Prostate gland (tissue), 2 donors: Measurements from ENCODE around the gene PFDN5. TPM values are rescaled to one million over a fixed set of nuclear protein-coding genes. Genes with fewer than 3 reads are reported as not detected.
A peak's percentile ranks its signal among the peaks of the same experiment; 100 is the strongest.

Experiments
- DNase-seq: peaks from one replicate; pipeline ENCODE4 v3.0.0-alpha.2; 2019; ENCODE audit warnings: low spot score
- H3K27ac ChIP-seq, 2 donors: fragments of 200-600 bp; sonication (generic); 2 replicates each; pipeline ENCODE4 v1.5.1; 2017 to 2019
- H3K27me3 ChIP-seq: fragments of 200-600 bp; sonication (generic); replicated peaks from 2 replicates; pipeline ENCODE4 v1.5.1; 2019; ENCODE audit not compliant: insufficient read depth
- H3K36me3 ChIP-seq, 2 donors: fragments of 200-600 bp; sonication (generic); 1 replicate in 1 of 2; 2 replicates in 1 of 2; pipeline versions ENCODE4 v1.5.1 to v1.8.1; 2017 to 2019
- H3K4me1 ChIP-seq: fragments of 200-600 bp; sonication (generic); replicated peaks from 2 replicates; pipeline ENCODE4 v1.5.1; 2019
- H3K4me3 ChIP-seq, 2 donors: fragments of 200-600 bp; sonication (generic); 2 replicates each; pipeline ENCODE4 v1.5.1; 2017 to 2019
- H3K9me3 ChIP-seq: fragments of 200-600 bp; sonication (generic); 2 replicates; pipeline ENCODE4 v1.5.1; 2017
- CTCF ChIP-seq, 4 experiments: fragments of 200-600 bp in 2 of 4; fragments of 450-650 bp in 2 of 4; sonication (generic) in 2 of 4; IDR thresholded peaks; 1 replicate in 3 of 4; 2 replicates in 1 of 4; pipeline ENCODE4 v1.5.1; 2016 to 2019; ENCODE audit warnings: antibody characterized with exemption in 4 of 4, mild to moderate bottlenecking in 2 of 4, moderate library complexity in 2 of 4
- POLR2A ChIP-seq: fragments of 450-650 bp; IDR thresholded peaks from one replicate; pipeline ENCODE4 v1.6.1; 2016; ENCODE audit warnings: antibody characterized with exemption, mild to moderate bottlenecking
- POLR2AphosphoS5 ChIP-seq: sonication (generic); formaldehyde crosslinking; IDR thresholded peaks from one replicate; pipeline ENCODE4 v1.6.1; 2017; ENCODE audit warnings: antibody characterized with exemption
- WGBS: methylation state at CpG from one replicate; pipeline ENCODE4 v1.1.5; 2018; 5-methylcytosine and 5-hydroxymethylcytosine counted together
- intact Hi-C: fragments of 100-400 bp; cut with DNase I; formaldehyde crosslinking; loops from one replicate; pipeline ENCODE4 v1.14.2; 2022
- total RNA-seq, 2 donors: library from RNA; depleted of rRNA; stranded (reverse); fragments of >200 nt; gene quantifications; one replicate each; pipeline ENCODE4 v1.1.0, GENCODE V29; 2016

PFDN5 gene
- total RNA-seq, 2 donors from 2014 or later: 552 to 673 TPM

GRCh38 chr12:53267306-53267998 lies 27.9 kb upstream of the PFDN5 start:
- H3K27ac ChIP-seq: peak overlapping the region; percentile 30 to 34
- no peaks in the 10 kb centered on the region for H3K27me3 ChIP-seq
- no peaks in the 10 kb centered on the region for H3K36me3 ChIP-seq
- H3K4me1 ChIP-seq: no peaks in the 10 kb centered on the region
- intact Hi-C loops: no loop called here
- 47% methylated on average over 18 of the region's 18 CpGs for WGBS
- peak overlapping the region; percentile 49 to 53 for H3K4me3 ChIP-seq
- TF ChIP-seq POLR2AphosphoS5: no peak
- TF ChIP-seq POLR2A: no peak
- no peaks in the 10 kb centered on the region for H3K9me3 ChIP-seq
- DNase-seq: no peak

GRCh38 chr12:53267999-53268629 lies 27.2 kb upstream of the PFDN5 start, which contains the start of gene ESPL1:
Gene ESPL1 (plus strand): TSS chr12:53268299. CDS start chr12:53268767, 468 bp downstream.
- intact Hi-C loops: no loop called here
- peak; percentile 54 for DNase-seq
- WGBS: under 1% methylated on average over 48 of the region's 58 CpGs
- TF ChIP-seq POLR2A: no peak
- TF ChIP-seq POLR2AphosphoS5: peak; percentile 82
- peak in 2 of 4 experiments; percentile 22 to 39 for TF ChIP-seq CTCF (IDR thresholded peaks at IDR 0.05)
- Histone ChIP-seq H3K36me3 (no peaks in the 10 kb centered on the region), H3K27ac (peak within 1 kb of the TSS; percentile 30 to 34), H3K9me3 (no peaks in the 10 kb centered on the region), H3K4me3 (peak within 1 kb of the TSS; percentile 49 to 53), H3K4me1 (no peaks in the 10 kb centered on the region), H3K27me3 (no peaks in the 10 kb centered on the region)

- H3K4me1 ChIP-seq: no peaks in the 10 kb centered on the region
- 41% methylated on average over 20 of the region's 20 CpGs for WGBS
These were observed 26.4 kb upstream of the PFDN5 start for GRCh38 chr12:53268630-53269562.

GRCh38 chr12:53274445-53274844 lies 20.9 kb upstream of the PFDN5 start:
- TF ChIP-seq POLR2AphosphoS5: no peak
- TF ChIP-seq POLR2A: no peak
- no peak for TF ChIP-seq CTCF (IDR thresholded peaks at IDR 0.05)
- DNase-seq: no peak
- Histone ChIP-seq H3K27me3 (no peaks in the 10 kb centered on the region), H3K36me3 (no peaks in the 10 kb centered on the region), H3K4me1 (no peaks in the 10 kb centered on the region), H3K27ac (no peak overlapping the region), H3K4me3 (no peak overlapping the region), H3K9me3 (no peaks in the 10 kb centered on the region)
- WGBS: 94% methylated on average over 5 of the region's 5 CpGs
- intact Hi-C loops: no loop called here

More at GRCh38 chr12:53268630-53269562, 26.4 kb upstream of the PFDN5 start:
- no peak for DNase-seq
- H3K27me3 ChIP-seq: no peaks in the 10 kb centered on the region
- no peak for TF ChIP-seq POLR2A
- TF ChIP-seq POLR2AphosphoS5: no peak
- no peak for TF ChIP-seq CTCF (IDR thresholded peaks at IDR 0.05)
- peak overlapping the region; percentile 49 to 53 for H3K4me3 ChIP-seq
- H3K9me3 ChIP-seq: no peaks in the 10 kb centered on the region
- H3K27ac ChIP-seq: no peak overlapping the region
- intact Hi-C loops: no loop called here
- no peaks in the 10 kb centered on the region for H3K36me3 ChIP-seq

GRCh38 chr12:53276511-53276910 lies 18.8 kb upstream of the PFDN5 start:
- no peaks in the 10 kb centered on the region for H3K4me1 ChIP-seq
- no peak for DNase-seq
- intact Hi-C loops: no loop called here
- H3K36me3 ChIP-seq: no peaks in the 10 kb centered on the region
- TF ChIP-seq CTCF (IDR thresholded peaks at IDR 0.05): no peak
- TF ChIP-seq POLR2A: no peak
- TF ChIP-seq POLR2AphosphoS5: no peak
- no peaks in the 10 kb centered on the region for H3K27me3 ChIP-seq
- WGBS: 96% methylated on average over 11 of the region's 11 CpGs
- no peak overlapping the region for H3K4me3 ChIP-seq
- H3K27ac ChIP-seq: no peak overlapping the region
- H3K9me3 ChIP-seq: no peaks in the 10 kb centered on the region
